SHP77 treated with DMSO at 0.1 percent for 48 hours (cell line): ENCODE measurements around the gene IMMP2L.

ENCODE experiments used
- DNase-seq: peaks from one replicate; lab custom pipeline; 2025; lab: John Stamatoyannopoulos, UW

IMMP2L gene

DNA sequence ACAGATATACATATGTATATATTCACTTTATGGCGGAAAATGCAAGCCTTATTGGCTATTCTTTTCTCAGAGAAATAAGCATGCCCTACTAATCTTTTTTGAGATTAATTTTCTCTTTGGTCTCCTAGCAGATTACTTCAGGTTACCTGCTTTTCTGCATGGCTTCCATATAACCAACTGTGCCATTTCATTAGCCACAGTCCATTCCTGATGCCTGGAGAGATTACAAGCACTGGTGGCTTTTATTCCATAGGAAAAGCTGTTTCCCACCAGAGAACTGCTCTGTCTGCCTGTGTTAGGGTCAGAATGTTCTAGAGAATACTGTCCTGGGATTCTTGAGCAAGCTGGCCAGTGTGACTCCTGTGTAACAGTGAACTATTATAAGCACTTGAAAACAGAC lies 411.6 kb downstream of the IMMP2L start:
- no peak for DNase-seq

DNA sequence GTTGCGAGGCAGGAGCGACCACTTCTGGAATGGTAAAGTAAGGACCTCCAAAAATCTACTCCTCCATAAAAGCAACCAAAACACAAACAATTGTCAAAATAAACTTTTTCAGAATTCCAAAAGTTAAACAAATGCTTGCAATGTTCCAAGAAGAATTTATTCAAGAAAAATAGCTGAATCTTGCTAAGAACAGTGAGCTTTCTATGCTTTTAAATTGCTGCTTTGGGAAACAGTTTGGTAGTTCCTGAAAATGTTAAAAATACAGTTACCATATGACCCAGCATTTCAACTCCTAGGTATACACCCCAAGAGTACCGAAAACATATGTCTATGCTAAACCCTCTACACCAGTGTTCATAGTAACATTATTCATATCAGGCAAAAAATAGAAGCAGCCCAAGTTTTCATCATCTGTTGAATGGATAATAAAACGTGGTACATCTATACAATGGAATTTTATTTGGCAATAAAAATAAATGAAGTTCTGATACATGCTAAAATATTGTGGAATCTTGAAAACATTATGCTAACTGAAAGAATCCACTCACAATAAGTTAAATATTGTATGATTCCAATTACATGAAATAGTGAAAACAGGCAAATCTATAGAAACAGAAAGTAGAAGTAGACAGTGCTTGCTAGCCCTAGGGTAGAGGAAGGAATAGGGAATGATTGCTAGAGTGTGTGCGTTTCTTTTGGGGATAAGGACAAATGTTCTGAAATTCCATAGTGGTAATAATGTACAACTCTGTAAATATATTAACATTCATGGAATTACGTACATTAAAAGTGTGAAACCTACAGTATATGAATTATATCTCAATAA lies 414.4 kb downstream of the IMMP2L start:
- no peak for DNase-seq

DNA sequence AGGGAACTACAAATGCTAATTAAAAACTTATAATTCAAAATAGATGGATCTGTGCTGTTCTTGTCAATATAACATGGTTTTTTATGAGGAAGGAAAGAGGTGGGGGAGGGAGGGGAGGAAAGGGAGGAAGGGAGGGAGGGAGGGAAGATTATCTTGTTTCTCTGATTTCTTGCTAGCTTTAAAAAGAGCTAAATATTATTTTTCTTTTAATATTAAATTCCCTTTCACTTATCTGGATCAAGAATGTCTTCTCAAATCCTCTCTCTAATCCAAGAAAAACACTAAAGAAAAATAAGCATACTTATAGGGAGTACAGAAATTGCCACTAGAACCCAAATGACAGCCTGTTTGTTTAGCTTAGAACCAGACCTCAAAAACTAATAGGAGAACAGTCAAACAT lies 416.2 kb downstream of the IMMP2L start:
- no peak for DNase-seq

DNA sequence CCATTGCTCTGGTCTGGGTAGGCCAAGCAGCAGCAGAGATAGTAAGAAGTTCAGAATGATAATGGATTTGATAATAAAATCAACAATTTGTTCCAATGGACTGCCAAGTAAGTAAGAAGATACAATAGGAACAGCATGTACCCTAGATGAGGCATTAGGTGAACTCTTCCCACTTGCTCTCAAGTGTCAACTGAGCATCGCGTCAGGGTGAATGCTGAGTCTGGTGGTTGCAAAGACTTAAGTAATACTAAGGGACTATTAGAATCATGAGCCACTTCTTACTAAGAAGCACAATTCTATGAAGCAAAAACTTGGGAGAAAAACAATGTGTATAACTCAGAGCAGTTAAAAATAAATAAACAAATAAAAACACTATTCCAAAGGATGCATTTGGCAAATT lies 416.8 kb downstream of the IMMP2L start:
- no peak for DNase-seq

DNA sequence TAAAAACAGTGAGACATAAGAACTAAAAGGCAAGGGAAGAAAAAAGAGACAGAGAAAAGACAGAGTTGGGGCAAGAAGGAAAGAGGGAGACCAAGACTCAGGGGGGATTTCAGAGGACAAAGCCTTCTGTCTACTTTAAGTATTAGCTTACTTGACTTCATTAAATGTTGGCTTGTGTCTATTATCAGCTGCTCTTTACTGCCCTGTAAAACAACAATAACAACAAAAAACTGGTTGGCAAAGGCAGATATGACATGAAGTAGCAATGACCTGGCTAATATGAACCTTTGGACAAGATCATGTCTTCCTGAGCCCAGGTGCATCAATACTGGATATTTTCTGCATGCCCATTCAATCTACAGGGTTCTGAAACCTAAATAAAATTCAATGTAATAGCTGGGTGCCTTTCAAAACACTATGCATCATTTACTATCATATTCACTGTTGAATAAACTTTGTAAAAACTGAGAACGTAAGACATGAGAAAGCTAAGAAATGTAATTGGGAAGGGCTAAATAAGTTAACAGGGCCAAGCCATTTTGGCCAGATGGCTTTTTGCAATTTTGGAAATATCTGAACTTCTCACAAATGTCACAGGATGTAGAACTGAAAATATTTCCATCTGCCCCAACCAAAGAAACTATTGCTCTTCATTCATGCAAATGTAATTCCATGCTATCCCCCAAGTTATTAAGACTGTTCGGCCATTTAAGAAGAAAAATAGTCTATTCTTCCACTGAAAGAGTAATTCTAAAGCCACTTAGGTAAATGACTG lies 422.0 kb downstream of the IMMP2L start:
- DNase-seq, result no peak

DNA sequence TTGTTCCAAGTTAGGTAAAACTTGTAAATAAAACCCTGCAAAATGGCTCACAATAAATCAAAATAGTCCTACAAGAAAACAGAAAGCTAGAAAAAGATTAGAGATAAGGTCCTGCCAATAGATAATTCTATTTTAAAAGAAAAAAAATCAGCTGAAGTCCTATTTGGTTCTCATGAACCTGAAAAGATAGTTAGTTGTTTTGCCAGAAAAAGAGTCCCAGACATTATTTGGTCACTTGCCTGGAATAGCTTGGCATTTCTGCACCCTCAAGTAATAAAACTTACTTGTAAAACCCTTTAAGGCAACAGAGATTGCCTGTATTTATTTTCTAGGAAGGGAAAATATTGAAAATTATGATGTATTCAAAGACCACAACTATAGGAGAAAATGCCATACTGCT lies 423.7 kb downstream of the IMMP2L start:
- no peak for DNase-seq

DNA sequence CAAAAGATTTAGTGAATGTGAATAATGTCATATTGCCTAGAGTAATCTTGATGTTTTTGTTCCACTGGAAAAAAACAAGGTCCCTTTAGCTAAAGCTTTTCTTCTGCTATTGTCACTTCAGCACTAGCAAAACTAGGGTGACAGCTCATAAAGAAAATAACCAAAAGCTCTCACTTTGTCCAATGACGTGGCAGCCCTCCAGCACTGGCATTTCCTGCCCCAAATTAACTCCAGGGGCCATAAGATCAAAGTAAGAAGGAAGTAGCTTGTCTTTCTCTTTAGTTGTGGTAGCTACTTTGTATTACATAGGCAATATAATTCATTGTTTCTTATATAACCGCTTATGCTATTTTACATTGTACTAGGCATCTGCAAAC lies 424.1 kb downstream of the IMMP2L start:
- DNase-seq, result no peak

DNA sequence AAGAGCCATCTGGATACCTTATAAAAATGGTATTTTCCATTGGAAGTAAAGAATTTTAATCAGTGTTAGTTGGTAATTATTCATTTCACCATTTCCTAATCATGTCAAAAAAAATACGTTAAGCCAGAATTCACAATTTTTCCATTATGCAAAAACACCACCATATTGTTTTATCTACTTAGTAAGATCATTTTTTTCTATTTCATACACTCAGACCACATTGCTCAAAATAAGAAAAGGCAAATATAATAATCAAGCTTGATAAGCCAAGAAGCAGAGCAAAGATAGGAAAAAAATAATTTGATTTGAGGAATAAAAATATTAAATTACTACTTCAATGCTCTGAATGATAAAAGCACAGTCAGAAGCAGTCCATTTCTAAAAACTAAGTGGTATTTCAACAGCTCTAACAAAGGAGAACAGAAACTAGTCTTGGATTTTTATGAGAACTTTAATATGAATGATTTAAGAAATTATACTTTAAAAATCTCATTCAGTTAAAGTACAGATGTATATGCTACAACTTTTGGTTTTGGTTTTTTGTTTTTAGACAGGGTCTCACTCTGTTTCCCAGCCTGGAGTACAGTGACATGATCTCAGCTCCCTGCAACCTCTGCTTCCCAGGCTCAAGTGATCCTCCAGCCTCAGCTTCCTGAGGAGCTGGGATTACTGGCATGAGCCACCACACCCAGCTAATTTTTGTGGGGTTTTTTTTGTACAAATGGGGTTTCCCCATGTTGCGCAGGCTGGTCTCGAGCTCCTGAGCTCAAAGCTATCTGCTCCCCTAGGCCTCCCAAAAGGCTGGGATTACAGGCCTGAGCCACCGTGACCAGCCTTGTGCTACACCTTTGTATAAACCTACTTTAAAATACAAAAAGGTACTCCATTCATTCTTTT lies 424.7 kb downstream of the IMMP2L start:
- DNase-seq, result no peak

DNA sequence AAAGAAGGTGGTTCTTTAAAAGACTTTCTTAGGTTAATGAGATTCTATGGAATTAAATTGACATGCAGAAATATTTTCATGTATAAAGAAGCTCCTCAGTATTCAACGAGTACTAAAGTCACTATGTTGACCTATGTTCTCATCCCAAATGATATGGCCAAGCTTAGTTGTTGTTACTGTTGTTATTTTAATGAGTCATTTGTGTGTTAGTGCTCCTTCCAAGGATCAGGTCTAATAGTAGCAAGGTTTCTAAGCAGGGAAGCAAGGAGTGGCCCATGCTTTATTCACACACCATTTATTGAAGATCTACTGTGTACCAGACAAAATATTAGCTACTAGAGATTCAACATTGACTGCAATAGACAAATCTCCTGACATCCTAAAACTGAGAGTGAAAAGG lies 429.5 kb downstream of the IMMP2L start:
- DNase-seq, result no peak

DNA sequence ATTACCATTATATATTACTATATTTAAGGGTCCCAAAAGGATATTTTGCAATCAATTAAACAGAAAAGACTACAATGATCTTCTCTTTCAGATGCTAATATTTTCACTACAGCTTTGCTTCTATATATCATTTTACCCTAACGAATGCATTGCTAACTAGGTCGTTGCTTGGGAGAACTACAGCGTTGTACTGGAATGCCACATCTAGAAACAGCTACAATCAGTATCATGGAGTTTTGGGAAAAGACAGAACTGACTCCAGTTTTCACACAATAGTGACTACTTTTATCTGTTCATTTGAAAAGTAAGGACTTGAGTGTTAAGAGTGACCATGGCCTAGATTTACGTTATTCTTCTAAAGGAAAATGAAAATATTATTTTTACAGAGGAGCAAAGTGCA lies 432.9 kb downstream of the IMMP2L start:
- DNase-seq, result no peak

DNA sequence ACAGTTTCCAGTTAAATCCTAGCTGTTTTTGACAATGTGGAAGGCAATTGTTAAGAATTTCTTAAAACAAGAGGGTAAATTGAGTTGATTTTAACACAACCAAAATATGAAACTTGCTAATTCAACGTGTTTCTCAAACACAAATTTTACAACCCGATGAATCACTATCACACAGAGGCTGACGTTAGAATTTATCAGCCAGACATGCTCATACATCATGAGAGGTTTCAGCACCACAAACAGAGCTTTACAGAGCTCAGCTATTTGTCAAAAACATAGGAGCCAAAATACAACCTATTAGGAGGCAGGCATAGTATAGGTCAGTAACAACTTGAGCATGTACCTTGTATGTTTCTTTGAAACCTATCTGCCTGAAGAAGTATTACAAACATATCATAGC lies 435.3 kb downstream of the IMMP2L start:
- no peak for DNase-seq

DNA sequence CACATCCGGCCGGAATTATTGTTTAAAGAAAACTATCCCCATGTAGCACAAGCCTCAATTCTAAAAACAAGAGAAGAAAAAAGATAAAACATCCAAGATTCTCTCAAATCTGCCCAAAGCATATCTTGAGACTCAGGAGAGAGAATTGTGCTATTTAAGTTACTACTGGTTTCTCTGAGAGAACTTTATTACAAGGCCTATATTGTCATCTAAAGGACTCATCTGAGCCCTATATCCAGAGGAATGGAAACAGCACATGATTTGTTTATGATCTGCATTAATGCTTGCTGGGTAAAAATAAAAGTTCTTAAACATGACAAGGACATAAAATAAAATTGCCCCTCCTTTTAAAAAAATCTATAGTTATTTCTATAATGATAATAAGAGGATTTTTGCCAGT lies 446.3 kb downstream of the IMMP2L start:
- no peak for DNase-seq

DNA sequence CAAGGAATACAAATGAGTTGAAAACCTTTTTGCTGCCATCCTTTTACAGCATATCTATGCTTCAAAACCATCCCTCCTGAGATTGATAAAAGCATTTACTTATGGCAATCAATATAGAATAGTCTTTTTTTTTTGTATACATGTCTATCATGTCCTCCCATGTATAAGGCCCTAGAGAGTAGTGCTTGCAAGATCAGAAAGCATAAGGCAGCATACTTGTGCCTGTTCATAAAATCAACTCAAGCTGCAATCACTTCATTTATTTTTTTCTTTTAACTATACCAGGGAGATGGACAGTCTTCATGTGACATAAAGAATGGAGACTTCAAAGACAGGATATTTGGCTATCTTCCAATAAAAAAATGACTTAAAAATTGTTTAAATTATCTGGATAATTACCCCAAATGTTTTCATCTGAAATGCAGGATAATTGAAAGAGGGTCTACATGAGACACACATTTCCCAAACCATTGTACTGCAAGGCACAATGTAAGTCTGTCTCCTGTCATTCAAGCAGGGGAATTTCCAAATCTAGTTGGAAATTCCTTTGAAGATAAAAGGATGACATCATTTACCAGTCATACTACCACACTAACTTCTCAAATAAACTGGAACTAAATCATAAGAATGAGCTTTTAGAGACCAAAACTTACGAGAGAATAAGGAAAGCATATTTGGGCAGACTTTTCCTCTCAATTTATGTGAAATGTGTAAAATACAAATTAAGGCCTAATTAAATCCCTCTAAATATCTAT lies 448.9 kb downstream of the IMMP2L start:
- no peak for DNase-seq

DNA sequence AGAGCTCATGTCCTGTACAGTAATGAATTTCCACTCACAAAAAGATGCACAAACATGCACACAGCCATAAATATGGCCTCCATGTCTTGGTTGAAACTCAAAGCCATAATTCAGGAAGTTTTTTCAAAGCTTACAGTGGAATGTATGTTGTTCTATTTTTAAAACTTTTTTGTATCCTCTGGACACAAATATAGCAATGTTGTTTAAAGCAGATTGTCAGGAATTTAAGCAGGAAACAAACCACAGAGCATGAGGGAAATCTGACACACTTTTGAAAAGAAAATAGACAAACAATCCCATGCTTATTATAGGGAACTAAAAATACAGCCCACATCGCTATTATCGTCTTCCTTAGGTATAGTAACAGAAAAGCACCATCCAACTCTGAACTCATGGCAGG lies 449.9 kb downstream of the IMMP2L start:
- DNase-seq, result no peak

DNA sequence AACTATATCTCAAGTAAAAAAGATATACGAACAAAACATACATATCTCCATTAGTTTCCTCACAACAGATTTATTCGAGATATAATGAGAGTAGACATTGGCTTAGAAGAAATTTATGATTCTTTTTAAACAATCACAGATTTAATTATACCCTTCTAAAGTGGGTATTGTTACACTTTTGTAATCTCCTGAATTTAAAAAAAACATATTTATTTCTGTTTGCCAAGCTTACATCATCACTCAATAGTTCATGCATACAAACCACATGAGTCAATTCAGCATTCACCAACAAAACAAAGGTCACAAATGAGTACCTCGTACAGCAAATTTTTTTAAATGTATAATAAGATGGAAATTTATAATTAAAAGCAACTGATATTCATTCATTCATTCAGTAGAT lies 453.8 kb downstream of the IMMP2L start:
- DNase-seq, result no peak

DNA sequence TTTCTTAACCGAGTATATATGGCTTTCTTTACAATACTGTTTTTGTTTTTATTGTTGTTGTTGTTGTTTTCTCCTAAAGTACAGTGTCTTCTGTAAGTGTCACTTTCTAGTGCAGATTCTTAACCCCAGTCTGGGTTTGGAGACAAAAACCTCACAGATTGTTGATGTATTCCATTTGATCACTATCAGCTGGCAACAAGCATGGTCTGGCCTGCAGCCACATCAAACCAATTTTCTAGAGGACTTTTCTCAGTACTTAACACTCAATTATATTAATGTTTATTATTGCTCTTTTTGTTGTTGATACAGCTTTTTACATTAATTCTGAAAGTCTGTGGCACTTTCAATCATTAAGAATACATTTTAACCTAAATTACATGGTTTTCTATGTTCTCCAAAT lies 454.3 kb downstream of the IMMP2L start:
- DNase-seq, result no peak

DNA sequence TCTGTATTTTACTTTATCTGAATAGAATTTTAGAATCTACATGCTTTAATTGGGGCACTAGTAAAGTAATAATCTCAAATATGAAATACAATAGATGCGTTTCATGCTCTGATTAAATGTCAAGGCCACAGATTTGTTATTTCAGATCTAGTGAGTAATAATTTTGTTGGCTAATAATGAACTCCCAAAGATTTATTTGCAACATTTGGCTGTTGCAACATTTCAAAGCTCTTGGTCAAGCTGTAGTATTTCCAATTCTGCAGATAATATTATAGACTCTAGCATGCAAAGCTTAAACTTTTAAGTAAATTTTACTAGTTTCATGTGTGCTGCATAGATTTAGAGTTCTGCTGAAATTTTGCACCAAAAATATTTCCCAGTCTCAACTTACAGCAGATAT lies 454.7 kb downstream of the IMMP2L start:
- no peak for DNase-seq

DNA sequence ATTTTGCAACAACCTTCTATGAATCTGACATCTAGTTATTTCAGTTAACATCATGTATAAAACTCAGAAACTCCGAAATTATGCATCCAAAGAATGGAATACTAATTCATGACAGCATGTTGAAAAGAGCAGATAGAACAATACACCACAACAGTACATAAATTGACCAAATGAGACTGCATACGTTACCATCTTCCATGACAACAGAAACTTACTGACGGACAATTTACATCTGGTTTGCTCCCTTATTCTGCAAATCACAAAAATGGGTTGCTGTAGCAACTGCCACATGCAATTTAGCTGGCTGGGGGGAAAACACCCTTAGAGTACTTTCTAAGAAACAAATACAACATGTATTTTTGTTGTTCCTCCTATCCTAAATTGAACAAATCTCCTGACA lies 457.0 kb downstream of the IMMP2L start:
- DNase-seq, result no peak

DNA sequence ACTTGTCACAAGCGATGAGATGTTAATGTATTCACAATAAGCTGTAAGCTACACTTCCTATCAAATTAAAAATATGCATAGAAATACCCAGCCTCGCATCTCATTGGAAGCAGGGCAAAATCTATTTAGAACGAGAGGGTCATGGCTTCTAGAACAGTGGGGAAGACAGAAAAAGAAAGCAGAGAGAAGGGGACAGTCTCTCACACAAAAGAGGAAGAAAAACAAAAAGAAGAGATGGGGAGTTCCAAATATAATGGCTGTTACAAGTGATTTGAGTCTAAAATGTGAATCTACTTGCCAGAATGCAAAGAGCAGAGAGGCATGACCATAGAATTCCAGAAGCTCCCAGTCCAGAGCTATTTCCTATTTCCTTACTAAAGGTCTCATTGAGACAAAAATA lies 457.6 kb downstream of the IMMP2L start:
- DNase-seq, result no peak

DNA sequence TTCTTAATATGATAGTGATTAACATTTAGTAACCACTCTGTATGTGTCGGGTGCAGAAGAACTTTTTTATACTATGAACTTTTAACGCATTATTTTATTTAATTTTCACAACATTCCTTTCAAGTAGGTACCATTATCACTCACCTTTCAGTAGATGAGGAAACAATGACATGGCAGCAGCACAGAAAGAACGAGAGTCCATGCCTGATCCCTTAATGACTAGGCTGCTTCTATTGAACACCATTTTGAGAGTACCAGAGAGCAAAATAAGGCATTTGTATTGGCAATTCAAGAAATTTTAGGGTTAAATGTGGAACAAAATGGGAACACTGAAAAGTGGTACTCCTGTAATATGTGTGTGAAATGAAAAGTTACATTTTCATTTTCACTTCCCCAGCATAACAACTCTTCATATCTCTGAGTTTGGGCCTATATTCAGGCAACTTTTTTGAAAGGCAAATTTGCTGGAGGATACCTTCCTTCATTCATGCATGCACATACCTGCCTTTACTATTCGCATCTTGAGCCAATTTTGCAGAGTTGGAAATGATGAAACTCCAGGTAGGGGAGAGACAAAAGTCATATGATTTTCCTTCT lies 458.5 kb downstream of the IMMP2L start:
- no peak for DNase-seq

DNA sequence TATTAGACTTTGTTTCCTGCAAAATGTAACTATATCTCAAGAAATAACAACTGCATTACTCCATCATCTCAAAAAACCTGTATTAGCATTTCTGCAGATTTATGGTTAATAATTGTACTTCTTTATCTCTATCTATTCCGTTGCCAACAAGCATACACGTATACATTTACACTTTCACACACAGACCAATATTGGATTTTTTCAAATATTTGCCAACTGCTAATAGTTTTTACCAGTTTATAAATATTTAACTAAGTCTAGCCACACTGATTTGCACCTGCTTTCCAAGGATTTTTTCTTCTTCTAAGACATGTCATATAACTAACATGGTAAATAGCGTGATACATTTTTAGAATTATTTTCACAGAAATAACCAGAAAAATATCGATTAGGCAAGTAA lies 459.2 kb downstream of the IMMP2L start:
- DNase-seq, result no peak
